Testis (tissue), 3 donors: ENCODE results near the gene DOCK9. TPM values are rescaled to one million over a fixed set of nuclear protein-coding genes. Genes with fewer than 3 reads are reported as not detected.

Source experiments
- DNase-seq: peaks from one replicate; pipeline ENCODE4 v3.0.0-alpha.2; 2019
- H3K27ac ChIP-seq, 2 donors: fragments of 200-600 bp; sonication (generic); one replicate each; pipeline ENCODE4 v1.5.1; 2019
- H3K27me3 ChIP-seq: fragments of 200-600 bp; sonication (generic); one replicate; pipeline ENCODE4 v1.5.1; 2019
- H3K36me3 ChIP-seq: fragments of 200-600 bp; sonication (generic); one replicate; pipeline ENCODE4 v1.5.1; 2017; ENCODE audit warnings: low read depth; ENCODE audit errors: missing control alignments
- H3K4me1 ChIP-seq: fragments of 200-600 bp; sonication (generic); one replicate; pipeline ENCODE4 v1.5.1; 2019
- H3K4me3 ChIP-seq, 2 donors: fragments of 200-600 bp; sonication (generic); one replicate each; pipeline ENCODE4 v1.5.1; 2017 to 2019
- H3K9me3 ChIP-seq: fragments of 200-600 bp; sonication (generic); one replicate; pipeline ENCODE4 v1.5.1; 2017
- CTCF ChIP-seq, 3 experiments: fragments of 450-650 bp in 2 of 3; fragments of 200-600 bp in 1 of 3; sonication (generic) in 1 of 3; IDR thresholded peaks; one replicate each; pipeline ENCODE4 v1.5.1; 2016 to 2019; ENCODE audit warnings: antibody characterized with exemption in 3 of 3, mild to moderate bottlenecking in 2 of 3, moderate library complexity in 1 of 3
- POLR2A ChIP-seq: fragments of 450-650 bp; IDR thresholded peaks from one replicate; pipeline ENCODE4 v1.6.1; 2017; ENCODE audit warnings: antibody characterized with exemption, mild to moderate bottlenecking, moderate library complexity
- WGBS, 2 donors: methylation state at CpG; one replicate each; pipeline ENCODE4 v1.1.5; 2018; 5-methylcytosine and 5-hydroxymethylcytosine counted together
- intact Hi-C: fragments of 100-400 bp; cut with DNase I; formaldehyde crosslinking; loops from one replicate; pipeline ENCODE4 v1.15.1; 2023; ENCODE audit warnings: low total_unique reads
- polyA plus RNA-seq: library from polyadenylated mRNA; stranded (reverse); fragments of 350-450 nt; fragmentation: Illumina TruSeq; extraction: RNeasy Lipid Tissue Mini Kit (QIAGEN cat#74804); gene quantifications from one replicate; pipeline ENCODE4 v1.2.3, GENCODE V29; 2014; ENCODE audit warnings: low read depth, low replicate concordance; ENCODE audit not compliant: insufficient read depth
- total RNA-seq, 2 donors: library from RNA; depleted of rRNA; stranded (reverse); fragments of >200 nt; gene quantifications; one replicate each; pipeline ENCODE4 v1.2.3, GENCODE V29; 2016

DOCK9 gene
- total and polyA plus RNA-seq, 3 donors from 2014 or later = 48.0 to 74.9 (median 63.4) TPM

DNA sequence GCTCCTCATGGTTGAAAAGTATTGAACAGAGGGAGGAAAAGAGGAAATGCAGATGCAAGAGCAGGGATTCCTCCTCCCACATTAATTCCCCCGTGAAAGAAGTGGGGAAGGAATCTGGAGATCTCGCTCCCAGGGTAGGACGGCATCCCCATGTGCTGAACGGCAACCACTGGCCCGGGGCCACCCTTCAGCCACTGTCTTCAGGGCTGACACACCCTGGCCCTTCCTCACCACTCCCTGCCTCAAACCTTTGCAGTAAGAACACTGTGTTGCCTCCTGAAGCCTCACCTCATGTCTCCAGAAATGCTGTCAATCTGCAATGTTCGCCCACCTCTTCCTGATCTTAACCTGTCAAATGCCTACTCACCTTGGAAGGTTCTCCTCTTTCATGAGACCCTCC, 10.9 kb upstream of the DOCK9 start:
- 59 to 66% methylated on average over 6 of the region's 6 CpGs for WGBS, 2 donors
- H3K4me3 ChIP-seq = no peak overlapping the region
- no peak for DNase-seq
- no peaks in the 10 kb centered on the region for H3K36me3 ChIP-seq
- H3K4me1 ChIP-seq = peaks cover 8% of the 10 kb centered on the region
- no peaks in the 10 kb centered on the region for H3K27me3 ChIP-seq
- no peaks in the 10 kb centered on the region for H3K9me3 ChIP-seq
- intact Hi-C loops = no loop called here
- TF ChIP-seq CTCF (IDR thresholded peaks at IDR 0.05) = no peak
- TF ChIP-seq POLR2A = no peak
- no peak overlapping the region for H3K27ac ChIP-seq

GRCh38 chr13:98988277-98988676, 10.4 kb upstream of the DOCK9 start:
- Histone ChIP-seq H3K27ac (no peak overlapping the region), H3K27me3 (no peaks in the 10 kb centered on the region), H3K36me3 (no peaks in the 10 kb centered on the region), H3K9me3 (no peaks in the 10 kb centered on the region), H3K4me1 (peaks cover 8% of the 10 kb centered on the region), H3K4me3 (no peak overlapping the region)
- intact Hi-C loops = no loop called here
- no peak for TF ChIP-seq POLR2A
- no peak for TF ChIP-seq CTCF (IDR thresholded peaks at IDR 0.05)
- no peak for DNase-seq
- 28 to 32% methylated on average over 5 of the region's 5 CpGs for WGBS, 2 donors

GRCh38 chr13:98987275-98987674, 9.4 kb upstream of the DOCK9 start:
- Histone ChIP-seq H3K4me1 (peaks cover 8% of the 10 kb centered on the region), H3K27ac (no peak overlapping the region), H3K4me3 (no peak overlapping the region), H3K27me3 (no peaks in the 10 kb centered on the region), H3K9me3 (no peaks in the 10 kb centered on the region), H3K36me3 (no peaks in the 10 kb centered on the region)
- intact Hi-C loops = no loop called here
- 75 to 83% methylated on average over 6 of the region's 6 CpGs for WGBS, 2 donors
- DNase-seq = no peak
- TF ChIP-seq POLR2A = no peak
- no peak for TF ChIP-seq CTCF (IDR thresholded peaks at IDR 0.05)

DNA sequence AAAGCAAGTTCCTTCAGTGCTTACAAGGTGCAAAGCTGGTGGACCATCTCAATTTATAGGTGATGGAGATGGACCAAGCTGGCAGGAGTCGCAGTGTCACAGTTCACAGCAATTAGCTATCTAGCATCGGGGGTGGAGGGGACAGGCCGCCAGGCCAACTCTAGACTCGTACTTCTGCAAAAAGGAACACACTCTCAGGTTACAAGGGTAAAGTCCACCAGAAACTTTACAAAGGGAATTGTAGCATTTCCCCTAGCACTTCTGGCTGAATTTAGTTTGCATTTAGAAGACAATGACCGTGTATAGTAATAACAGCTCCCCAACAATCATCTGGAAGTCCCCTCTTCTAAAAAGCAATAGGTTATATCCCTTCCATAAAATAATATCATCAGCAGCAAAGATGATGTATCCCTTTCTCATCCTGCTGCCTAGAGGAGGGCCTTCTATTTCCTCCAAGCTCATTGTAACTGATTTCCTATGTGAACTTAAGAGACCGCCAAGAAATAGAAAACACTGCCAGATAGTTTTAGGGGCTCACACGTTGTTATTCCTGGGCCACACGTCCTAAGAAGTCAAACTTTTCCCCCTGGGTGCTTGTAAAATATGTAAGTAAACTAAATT, 8.5 kb upstream of the DOCK9 start:
- intact Hi-C loops = no loop called here
- Histone ChIP-seq H3K27me3 (no peaks in the 10 kb centered on the region), H3K4me1 (peaks cover 8% of the 10 kb centered on the region), H3K9me3 (no peaks in the 10 kb centered on the region), H3K36me3 (no peaks in the 10 kb centered on the region), H3K4me3 (no peak overlapping the region), H3K27ac (no peak overlapping the region)
- DNase-seq = no peak
- WGBS, 2 donors = 87 to 88% methylated on average over 8 of the region's 8 CpGs
- TF ChIP-seq POLR2A (no peak), CTCF (IDR thresholded peaks at IDR 0.05) (no peak)

DNA sequence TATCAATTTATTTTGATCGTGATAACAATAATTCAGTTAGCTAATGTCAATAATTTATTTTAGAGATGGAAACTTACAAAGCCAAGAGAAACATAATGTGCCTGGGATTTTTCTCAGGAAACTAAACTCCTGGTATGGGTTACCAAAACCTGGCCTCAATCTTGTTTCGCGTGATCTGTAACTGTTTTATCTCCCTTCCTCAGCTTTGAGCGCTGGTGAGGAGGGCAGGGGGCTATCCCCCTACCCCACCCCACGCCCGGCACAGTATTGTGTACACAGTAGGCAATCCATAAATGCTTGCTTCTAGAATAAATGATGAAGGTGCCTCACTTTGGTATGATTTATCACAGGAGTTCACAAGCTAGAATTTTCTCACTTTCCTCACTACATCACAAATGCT, 7.7 kb upstream of the DOCK9 start:
- intact Hi-C loops = no loop called here

More for the DNA sequence above, 7.7 kb upstream of the DOCK9 start:
- TF ChIP-seq CTCF (IDR thresholded peaks at IDR 0.05) = no peak
- TF ChIP-seq POLR2A = no peak
- Histone ChIP-seq H3K4me1 (peaks cover 8% of the 10 kb centered on the region), H3K4me3 (no peak overlapping the region), H3K9me3 (no peaks in the 10 kb centered on the region), H3K27ac (no peak overlapping the region), H3K36me3 (no peaks in the 10 kb centered on the region), H3K27me3 (no peaks in the 10 kb centered on the region)
- no peak for DNase-seq
- WGBS, 2 donors = 86 to 95% methylated on average over 6 of the region's 6 CpGs
